ENCODE results near the gene KRT38.
A peak's percentile ranks its signal among the peaks of the same experiment; 100 is the strongest.

KRT38 gene

GRCh38 chr17:41418116-41418860 is 22.5 kb downstream of the KRT38 start:
- Histone ChIP-seq H2BK5ac (ENCODE audit: low read depth, low read length, poor library complexity) (no peak overlapping the region), H3K4me1 (ENCODE audit: control insufficient read depth in 1 of 2, insufficient read depth in 2 of 2, low read length in 2 of 2) (peaks cover 11 to 28% of the 10 kb centered on the region in 2 experiments), H4K12ac (ENCODE audit: low read depth, low read length) (no peak overlapping the region), H3K4me2 (ENCODE audit: low read length) (no peak overlapping the region), H4K8ac (ENCODE audit: low read depth, low read length) (no peak overlapping the region), H3K14ac (ENCODE audit: low read length) (no peak overlapping the region), H3K9me3 (ENCODE audit: insufficient read depth, low read depth, low read length) (peaks cover 2% of the 10 kb centered on the region), H4K91ac (ENCODE audit: low read depth, low read length) (no peak overlapping the region), H3K18ac (ENCODE audit: low read length) (no peak overlapping the region), H3K27ac (ENCODE audit: low read depth, low read length) (no peak overlapping the region), H3K27me3 (ENCODE audit: insufficient read depth, low read length) (no peaks in the 10 kb centered on the region), H2BK12ac (ENCODE audit: low read length) (no peak overlapping the region), H2BK120ac (ENCODE audit: insufficient read depth, low read length, poor library complexity) (no peak overlapping the region), H2AFZ (ENCODE audit: insufficient read depth, low read length, poor library complexity) (no peak overlapping the region), H3K36me3 (ENCODE audit: control insufficient read depth in 1 of 2, insufficient read depth in 2 of 2, low read length in 2 of 2) (no peaks in the 10 kb centered on the region), H3K23ac (ENCODE audit: low read length) (no peak overlapping the region), H3K79me2 (ENCODE audit: control insufficient read depth, insufficient read depth, low read length, poor library complexity) (no peaks in the 10 kb centered on the region), H3K9ac (ENCODE audit: low read length) (no peak overlapping the region), H3K4me3 (ENCODE audit: low read depth, low read length) (no peak overlapping the region), H3K4ac (ENCODE audit: low read depth, low read length) (no peak overlapping the region), H3K79me1 (ENCODE audit: low read length) (peaks cover 3% of the 10 kb centered on the region), H2AK5ac (ENCODE audit: low read length) (no peak overlapping the region)
- WGBS (ENCODE audit: extremely low coverage, insufficient coverage, insufficient read length), result no CpG with 5 or more reads among the region's 7 CpGs
- DNase-seq, result no peak

GRCh38 chr17:41417576-41418015 is 23.2 kb downstream of the KRT38 start:
- H3K79me1 ChIP-seq (ENCODE audit: low read length), result peaks cover 3% of the 10 kb centered on the region
- H2BK5ac ChIP-seq (ENCODE audit: low read depth, low read length, poor library complexity), result no peak overlapping the region
- no peak overlapping the region for H4K8ac ChIP-seq (ENCODE audit: low read depth, low read length)
- peak; percentile 90 to 96 for DNase-seq
- H3K4me3 ChIP-seq (ENCODE audit: low read depth, low read length), result no peak overlapping the region
- H2AFZ ChIP-seq (ENCODE audit: insufficient read depth, low read length, poor library complexity), result no peak overlapping the region
- peaks cover 11 to 28% of the 10 kb centered on the region in 2 experiments for H3K4me1 ChIP-seq (ENCODE audit: control insufficient read depth in 1 of 2, insufficient read depth in 2 of 2, low read length in 2 of 2)
- no peak overlapping the region for H3K23ac ChIP-seq (ENCODE audit: low read length)
- no peak overlapping the region for H3K27ac ChIP-seq (ENCODE audit: low read depth, low read length)
- peak overlapping the region; percentile 4 for H4K91ac ChIP-seq (ENCODE audit: low read depth, low read length)
- H3K79me2 ChIP-seq (ENCODE audit: control insufficient read depth, insufficient read depth, low read length, poor library complexity), result no peaks in the 10 kb centered on the region
- H4K12ac ChIP-seq (ENCODE audit: low read depth, low read length), result no peak overlapping the region
- no peak overlapping the region for H3K14ac ChIP-seq (ENCODE audit: low read length)
- H2BK12ac ChIP-seq (ENCODE audit: low read length), result no peak overlapping the region
- no peaks in the 10 kb centered on the region for H3K36me3 ChIP-seq (ENCODE audit: control insufficient read depth in 1 of 2, insufficient read depth in 2 of 2, low read length in 2 of 2)
- H3K27me3 ChIP-seq (ENCODE audit: insufficient read depth, low read length), result no peaks in the 10 kb centered on the region
- no CpG with 5 or more reads among the region's 4 CpGs for WGBS (ENCODE audit: extremely low coverage, insufficient coverage, insufficient read length)
- no peak overlapping the region for H3K9ac ChIP-seq (ENCODE audit: low read length)
- no peak overlapping the region for H3K4ac ChIP-seq (ENCODE audit: low read depth, low read length)
- H2AK5ac ChIP-seq (ENCODE audit: low read length), result no peak overlapping the region
- peaks cover 2% of the 10 kb centered on the region for H3K9me3 ChIP-seq (ENCODE audit: insufficient read depth, low read depth, low read length)
- no peak overlapping the region for H3K18ac ChIP-seq (ENCODE audit: low read length)
- no peak overlapping the region for H3K4me2 ChIP-seq (ENCODE audit: low read length)
- no peak overlapping the region for H2BK120ac ChIP-seq (ENCODE audit: insufficient read depth, low read length, poor library complexity)

- no CpG with 5 or more reads among the region's 6 CpGs for WGBS (ENCODE audit: extremely low coverage, insufficient coverage, insufficient read length)
- no peaks in the 10 kb centered on the region for H3K79me2 ChIP-seq (ENCODE audit: control insufficient read depth, insufficient read depth, low read length, poor library complexity)
These were observed 23.7 kb downstream of the KRT38 start for GRCh38 chr17:41417127-41417526.

GRCh38 chr17:41416479-41416878 is 24.3 kb downstream of the KRT38 start:
- no peak overlapping the region for H2AFZ ChIP-seq (ENCODE audit: insufficient read depth, low read length, poor library complexity)
- peaks cover 3% of the 10 kb centered on the region for H3K79me1 ChIP-seq (ENCODE audit: low read length)
- no peaks in the 10 kb centered on the region for H3K27me3 ChIP-seq (ENCODE audit: insufficient read depth, low read length)
- H3K14ac ChIP-seq (ENCODE audit: low read length), result no peak overlapping the region
- H3K79me2 ChIP-seq (ENCODE audit: control insufficient read depth, insufficient read depth, low read length, poor library complexity), result no peaks in the 10 kb centered on the region
- H3K27ac ChIP-seq (ENCODE audit: low read depth, low read length), result peak overlapping the region; percentile 22
- no peak overlapping the region for H4K12ac ChIP-seq (ENCODE audit: low read depth, low read length)
- no CpG with 5 or more reads among the region's 5 CpGs for WGBS (ENCODE audit: extremely low coverage, insufficient coverage, insufficient read length)
- no peak overlapping the region for H3K23ac ChIP-seq (ENCODE audit: low read length)
- H3K4me1 ChIP-seq (ENCODE audit: control insufficient read depth in 1 of 2, insufficient read depth in 2 of 2, low read length in 2 of 2), result peaks cover 6 to 22% of the 10 kb centered on the region in 2 experiments
- no peak overlapping the region for H2BK12ac ChIP-seq (ENCODE audit: low read length)
- no peak overlapping the region for H2BK120ac ChIP-seq (ENCODE audit: insufficient read depth, low read length, poor library complexity)
- peak in 1 of 2 donors; percentile 60 for DNase-seq
- H2AK5ac ChIP-seq (ENCODE audit: low read length), result no peak overlapping the region
- no peak overlapping the region for H3K4me2 ChIP-seq (ENCODE audit: low read length)
- no peak overlapping the region for H3K9ac ChIP-seq (ENCODE audit: low read length)
- H3K9me3 ChIP-seq (ENCODE audit: insufficient read depth, low read depth, low read length), result peaks cover 2% of the 10 kb centered on the region
- no peak overlapping the region for H4K91ac ChIP-seq (ENCODE audit: low read depth, low read length)
- no peak overlapping the region for H3K4me3 ChIP-seq (ENCODE audit: low read depth, low read length)
- no peak overlapping the region for H3K4ac ChIP-seq (ENCODE audit: low read depth, low read length)
- no peaks in the 10 kb centered on the region for H3K36me3 ChIP-seq (ENCODE audit: control insufficient read depth in 1 of 2, insufficient read depth in 2 of 2, low read length in 2 of 2)
- no peak overlapping the region for H2BK5ac ChIP-seq (ENCODE audit: low read depth, low read length, poor library complexity)
- H4K8ac ChIP-seq (ENCODE audit: low read depth, low read length), result no peak overlapping the region
- no peak overlapping the region for H3K18ac ChIP-seq (ENCODE audit: low read length)

More at GRCh38 chr17:41417127-41417526, 23.7 kb downstream of the KRT38 start:
- no peak overlapping the region for H2AK5ac ChIP-seq (ENCODE audit: low read length)
- no peak overlapping the region for H3K23ac ChIP-seq (ENCODE audit: low read length)
- H2BK12ac ChIP-seq (ENCODE audit: low read length), result no peak overlapping the region
- H3K27me3 ChIP-seq (ENCODE audit: insufficient read depth, low read length), result no peaks in the 10 kb centered on the region
- peaks cover 11 to 28% of the 10 kb centered on the region in 2 experiments for H3K4me1 ChIP-seq (ENCODE audit: control insufficient read depth in 1 of 2, insufficient read depth in 2 of 2, low read length in 2 of 2)
- no peak overlapping the region for H4K8ac ChIP-seq (ENCODE audit: low read depth, low read length)
- no peak overlapping the region for H3K14ac ChIP-seq (ENCODE audit: low read length)
- H3K18ac ChIP-seq (ENCODE audit: low read length), result no peak overlapping the region
- no peak overlapping the region for H2AFZ ChIP-seq (ENCODE audit: insufficient read depth, low read length, poor library complexity)
- H4K12ac ChIP-seq (ENCODE audit: low read depth, low read length), result no peak overlapping the region
- peaks cover 2% of the 10 kb centered on the region for H3K9me3 ChIP-seq (ENCODE audit: insufficient read depth, low read depth, low read length)
- H2BK120ac ChIP-seq (ENCODE audit: insufficient read depth, low read length, poor library complexity), result no peak overlapping the region
- H3K9ac ChIP-seq (ENCODE audit: low read length), result no peak overlapping the region
- no peak overlapping the region for H3K4me2 ChIP-seq (ENCODE audit: low read length)
- no peak overlapping the region for H3K4ac ChIP-seq (ENCODE audit: low read depth, low read length)
- H3K79me1 ChIP-seq (ENCODE audit: low read length), result peaks cover 3% of the 10 kb centered on the region
- no peak for DNase-seq
- H3K36me3 ChIP-seq (ENCODE audit: control insufficient read depth in 1 of 2, insufficient read depth in 2 of 2, low read length in 2 of 2), result no peaks in the 10 kb centered on the region
- H4K91ac ChIP-seq (ENCODE audit: low read depth, low read length), result peak overlapping the region; percentile 4
- no peak overlapping the region for H2BK5ac ChIP-seq (ENCODE audit: low read depth, low read length, poor library complexity)
- no peak overlapping the region for H3K4me3 ChIP-seq (ENCODE audit: low read depth, low read length)
- H3K27ac ChIP-seq (ENCODE audit: low read depth, low read length), result no peak overlapping the region

Measured in trophoblast cell (in vitro differentiated cells and primary cell).